ENCODE data around the gene RHBDD2. TPM values are rescaled to one million over a fixed set of nuclear protein-coding genes. Genes with fewer than 3 reads are reported as not detected.

Gene RHBDD2
- total RNA-seq, 4 donors from 2014 or later = 28.5 to 52.1 (median 38.2) TPM

DNA sequence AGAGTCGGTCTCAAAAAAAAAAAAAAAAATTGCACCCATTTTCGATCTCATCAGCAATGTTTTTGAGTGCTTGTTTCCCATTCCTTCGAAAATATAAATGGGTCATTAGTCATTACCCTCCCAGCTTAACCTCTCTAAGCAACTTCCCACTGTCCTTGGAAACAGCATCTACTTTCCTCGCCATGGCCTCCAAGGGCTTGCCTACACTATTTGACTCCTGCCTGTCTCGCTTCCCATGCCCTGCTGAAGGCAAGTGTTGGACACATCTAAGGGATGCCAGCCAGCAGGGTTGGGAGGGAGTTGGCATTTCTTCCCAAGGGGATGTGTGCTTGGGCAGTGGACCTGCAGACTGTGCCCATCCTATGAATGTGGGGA lies 12.7 kb upstream of the RHBDD2 start:
- Histone ChIP-seq H3K27ac (no peak overlapping the region), H3K4me1 (no peaks in the 10 kb centered on the region), H3K4me3 (no peak overlapping the region), H3K36me3 (no peaks in the 10 kb centered on the region), H3K9me3 (no peaks in the 10 kb centered on the region), H3K27me3 (no peaks in the 10 kb centered on the region)
- DNase-seq (no peak), ATAC-seq (peak; percentile 10 to 25)
- intact Hi-C loops (cut with DNase I; ENCODE audit: low total_unique reads) (loop anchor here (1.0 kb wide), 1 partner anchor 154 kb away; no protein-coding TSS in a partner anchor), in situ Hi-C loops (cut with MboI; ENCODE audit: low sequenced_read_pairs in 4 of 4) (loop anchor here in 2 of 4 donors (5.0 kb wide), 2 partner anchors 151 to 156 kb away; no protein-coding TSS in a partner anchor)
- no peak for TF ChIP-seq POLR2A (IDR thresholded peaks at IDR 0.05)
- TF ChIP-seq, protein P1, sequence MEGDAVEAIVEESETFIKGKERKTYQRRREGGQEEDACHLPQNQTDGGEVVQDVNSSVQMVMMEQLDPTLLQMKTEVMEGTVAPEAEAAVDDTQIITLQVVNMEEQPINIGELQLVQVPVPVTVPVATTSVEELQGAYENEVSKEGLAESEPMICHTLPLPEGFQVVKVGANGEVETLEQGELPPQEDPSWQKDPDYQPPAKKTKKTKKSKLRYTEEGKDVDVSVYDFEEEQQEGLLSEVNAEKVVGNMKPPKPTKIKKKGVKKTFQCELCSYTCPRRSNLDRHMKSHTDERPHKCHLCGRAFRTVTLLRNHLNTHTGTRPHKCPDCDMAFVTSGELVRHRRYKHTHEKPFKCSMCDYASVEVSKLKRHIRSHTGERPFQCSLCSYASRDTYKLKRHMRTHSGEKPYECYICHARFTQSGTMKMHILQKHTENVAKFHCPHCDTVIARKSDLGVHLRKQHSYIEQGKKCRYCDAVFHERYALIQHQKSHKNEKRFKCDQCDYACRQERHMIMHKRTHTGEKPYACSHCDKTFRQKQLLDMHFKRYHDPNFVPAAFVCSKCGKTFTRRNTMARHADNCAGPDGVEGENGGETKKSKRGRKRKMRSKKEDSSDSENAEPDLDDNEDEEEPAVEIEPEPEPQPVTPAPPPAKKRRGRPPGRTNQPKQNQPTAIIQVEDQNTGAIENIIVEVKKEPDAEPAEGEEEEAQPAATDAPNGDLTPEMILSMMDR (IDR thresholded peaks at IDR 0.05 in 4 of 5, conservative IDR thresholded peaks at IDR 0.05 in 1 of 5) = no peak

DNA sequence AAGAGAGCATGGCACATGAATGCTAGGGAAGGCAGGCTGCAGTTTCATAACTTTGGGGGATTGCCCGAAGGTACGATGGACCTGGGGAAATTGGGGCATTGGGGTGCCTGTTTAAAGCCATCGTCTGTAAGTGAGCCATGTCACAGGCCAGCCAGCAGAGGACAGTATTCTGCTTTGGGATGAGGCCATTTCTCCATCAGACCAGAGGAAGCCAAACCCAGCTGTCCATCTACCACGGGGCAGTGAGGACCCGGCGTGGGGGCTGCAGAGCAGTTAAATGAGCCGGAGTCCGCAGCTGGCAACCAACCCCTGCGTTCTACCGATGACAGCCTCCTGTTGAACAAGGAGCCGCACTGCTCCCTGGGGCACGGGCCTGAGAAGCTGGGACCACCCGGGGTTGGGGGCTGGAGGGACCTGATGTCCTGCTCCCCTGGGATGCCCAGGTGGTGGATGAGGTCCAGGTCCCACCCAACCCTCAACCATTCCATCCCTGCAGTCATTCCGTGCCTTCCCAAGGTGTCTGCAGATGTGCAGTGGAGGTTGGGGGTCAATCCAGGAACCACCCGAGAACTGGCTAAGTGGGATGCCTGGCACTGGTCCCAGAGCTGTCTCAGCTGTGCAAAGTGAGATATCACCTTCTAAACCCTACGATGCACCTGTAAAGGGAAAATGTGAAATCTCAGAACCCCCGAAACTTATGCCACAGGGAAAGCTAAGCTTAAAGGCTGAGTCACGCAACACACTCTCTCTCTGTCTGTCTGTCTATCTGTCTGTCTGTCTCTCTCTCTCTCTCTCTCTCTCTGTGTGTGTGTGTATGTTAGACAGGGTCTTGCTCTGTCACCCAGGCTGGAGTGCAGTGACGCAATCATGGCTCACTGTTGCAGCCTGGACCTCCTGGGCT lies 12.1 kb upstream of the RHBDD2 start:
- Histone ChIP-seq H3K4me3 (no peak overlapping the region), H3K27ac (no peak overlapping the region), H3K36me3 (no peaks in the 10 kb centered on the region), H3K4me1 (no peaks in the 10 kb centered on the region), H3K9me3 (no peaks in the 10 kb centered on the region), H3K27me3 (no peaks in the 10 kb centered on the region)
- TF ChIP-seq, protein P1 (IDR thresholded peaks at IDR 0.05 in 4 of 5, conservative IDR thresholded peaks at IDR 0.05 in 1 of 5) = peak; percentile 70 to 92 (median 89)
- TF ChIP-seq POLR2A (IDR thresholded peaks at IDR 0.05) = no peak
- ATAC-seq (peak; percentile 89 to 92), DNase-seq (peak in 1 of 2 donors; percentile 43)
- intact Hi-C loops (cut with DNase I; ENCODE audit: low total_unique reads) = loop anchor here (1.0 kb wide), 1 partner anchor 154 kb away; no protein-coding TSS in a partner anchor
- in situ Hi-C loops (cut with MboI; ENCODE audit: low sequenced_read_pairs in 4 of 4) = loop anchor here in 2 of 4 donors (5.0 kb wide), 2 partner anchors 151 to 156 kb away; no protein-coding TSS in a partner anchor

DNA sequence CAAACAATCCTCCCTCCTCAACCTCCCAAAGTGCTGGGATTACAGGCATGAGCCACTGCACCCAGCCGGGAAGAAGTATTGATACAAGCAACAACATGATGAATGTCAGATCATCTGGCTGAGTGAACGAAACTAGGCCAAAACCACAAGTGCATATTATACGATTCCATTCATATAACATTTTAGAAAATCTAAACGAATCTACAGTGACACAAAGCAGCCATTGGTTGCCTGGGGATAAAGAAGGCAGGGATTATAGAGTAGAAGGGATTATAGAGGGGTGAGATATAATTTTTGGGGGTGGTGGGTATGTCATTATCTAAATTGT lies 11.5 kb upstream of the RHBDD2 start:
- DNase-seq = no peak
- Histone ChIP-seq H3K36me3 (no peaks in the 10 kb centered on the region), H3K9me3 (no peaks in the 10 kb centered on the region), H3K4me3 (no peak overlapping the region), H3K27ac (no peak overlapping the region), H3K4me1 (no peaks in the 10 kb centered on the region), H3K27me3 (no peaks in the 10 kb centered on the region)
- intact Hi-C loops (cut with DNase I; ENCODE audit: low total_unique reads) (no loop called here), in situ Hi-C loops (cut with MboI; ENCODE audit: low sequenced_read_pairs in 4 of 4) (loop anchor here in 2 of 4 donors (5.0 kb wide), 2 partner anchors 150 to 155 kb away; no protein-coding TSS in a partner anchor)
- no peak for ATAC-seq
- no peak for TF ChIP-seq POLR2A (IDR thresholded peaks at IDR 0.05)

DNA sequence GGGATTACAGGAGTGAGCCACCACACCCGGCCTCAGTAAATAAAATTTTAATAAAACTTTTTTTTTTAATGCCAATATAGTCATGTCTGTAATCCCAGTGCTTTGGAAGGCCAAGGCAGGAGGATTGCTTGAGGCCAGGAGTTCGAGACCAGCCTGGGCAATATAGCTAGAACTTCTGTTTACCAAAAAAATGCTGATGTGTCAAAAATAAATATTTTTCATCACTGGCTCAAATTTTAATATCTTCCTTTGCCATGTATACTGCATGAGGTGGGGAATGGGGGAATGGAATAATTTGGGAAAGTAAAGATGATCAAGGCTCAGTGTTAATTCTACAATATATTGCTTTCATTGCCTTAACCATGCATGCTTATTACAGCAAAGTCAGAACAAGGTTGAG lies 10.7 kb upstream of the RHBDD2 start:
- TF ChIP-seq, protein P1 (IDR thresholded peaks at IDR 0.05 in 4 of 5, conservative IDR thresholded peaks at IDR 0.05 in 1 of 5) = no peak
- no peak for TF ChIP-seq POLR2A (IDR thresholded peaks at IDR 0.05)
- intact Hi-C loops (cut with DNase I; ENCODE audit: low total_unique reads) = no loop called here

DNA sequence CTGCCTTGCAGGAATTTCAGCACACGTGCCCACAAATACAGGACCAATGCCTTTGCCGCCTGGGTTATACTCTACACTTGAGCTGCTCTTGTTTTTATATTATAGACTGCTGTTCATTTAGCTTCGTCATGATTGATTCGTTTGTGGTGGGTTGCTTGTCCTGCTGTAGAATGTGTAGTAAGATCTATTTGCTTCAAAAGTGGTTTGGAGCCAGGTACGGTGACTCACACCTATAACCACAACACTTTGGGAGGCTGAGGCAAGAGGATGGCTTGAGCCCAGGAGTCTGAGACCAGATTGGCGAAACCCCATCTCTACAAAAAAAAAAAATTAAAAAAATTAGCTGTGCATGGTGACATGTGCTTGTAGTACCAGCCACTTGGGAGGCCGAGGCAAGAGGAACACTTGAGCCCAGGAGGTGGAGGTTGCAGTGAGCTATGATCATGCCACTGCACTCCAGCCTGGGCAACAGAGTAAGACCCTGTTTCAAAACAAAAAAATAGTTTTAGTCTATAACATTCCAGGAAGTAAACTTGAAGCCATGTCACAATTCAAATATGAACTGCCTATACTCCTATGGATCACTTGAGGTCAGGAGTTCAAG lies 9.0 kb upstream of the RHBDD2 start:
- Histone ChIP-seq H3K4me3 (no peak overlapping the region), H3K36me3 (no peaks in the 10 kb centered on the region), H3K27ac (no peak overlapping the region), H3K27me3 (no peaks in the 10 kb centered on the region), H3K4me1 (no peaks in the 10 kb centered on the region), H3K9me3 (no peaks in the 10 kb centered on the region)
- intact Hi-C loops (cut with DNase I; ENCODE audit: low total_unique reads) (no loop called here), in situ Hi-C loops (cut with MboI; ENCODE audit: low sequenced_read_pairs in 4 of 4) (loop anchor here in 3 of 4 donors (5.0 kb wide), 2 partner anchors 147 to 152 kb away; no protein-coding TSS in a partner anchor)
- ATAC-seq = no peak
- TF ChIP-seq, protein P1 (IDR thresholded peaks at IDR 0.05 in 4 of 5, conservative IDR thresholded peaks at IDR 0.05 in 1 of 5) = no peak
- TF ChIP-seq POLR2A (IDR thresholded peaks at IDR 0.05) = no peak
- no peak for DNase-seq

More for the DNA sequence above, 10.7 kb upstream of the RHBDD2 start:
- DNase-seq (no peak), ATAC-seq (no peak)
- Histone ChIP-seq H3K4me3 (no peak overlapping the region), H3K27me3 (no peaks in the 10 kb centered on the region), H3K9me3 (no peaks in the 10 kb centered on the region), H3K4me1 (no peaks in the 10 kb centered on the region), H3K27ac (no peak overlapping the region), H3K36me3 (no peaks in the 10 kb centered on the region)
- in situ Hi-C loops (cut with MboI; ENCODE audit: low sequenced_read_pairs in 4 of 4) = loop anchor here in 2 of 4 donors (5.0 kb wide), 2 partner anchors 149 to 154 kb away; no protein-coding TSS in a partner anchor

All from gastrocnemius medialis (tissue), 4 donors.